Measurements from ENCODE around the gene TEX52.
"Not testable (repeated sequence)": the region's sequence is repeated elsewhere in the genome, so short reads cannot be mapped to it uniquely, and the experiment has no call there.

Gene TEX52

DNA sequence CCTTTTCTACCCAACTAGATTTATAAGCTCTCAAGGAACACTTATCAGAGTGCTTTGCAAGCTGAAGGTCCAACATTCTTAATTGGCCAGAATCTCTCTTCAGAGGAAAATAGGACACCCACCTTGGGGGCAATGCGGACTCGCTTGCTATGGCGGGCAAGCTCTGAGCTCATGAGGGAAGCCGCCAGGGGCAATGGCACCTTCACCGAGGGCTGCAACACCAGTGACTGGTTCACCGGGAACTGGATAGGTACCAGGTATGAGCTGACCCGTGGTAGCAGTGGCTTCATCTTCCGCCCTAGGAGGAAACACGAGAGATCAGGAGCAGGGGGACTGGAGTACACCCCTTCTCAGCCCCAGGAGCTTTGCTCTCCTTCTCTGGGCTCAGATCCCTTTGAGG lies 7.4 kb upstream of the TEX52 start:
- Histone ChIP-seq H3K79me2 (no peaks in the 10 kb centered on the region), H3K4me3 (ENCODE audit: low read depth, low read length) (no peak overlapping the region), H3K4me1 (no peaks in the 10 kb centered on the region), H2AFZ (no peak overlapping the region), H3K9ac (no peak overlapping the region), H3K9me3 (ENCODE audit: control insufficient read depth, low read length) (no peaks in the 10 kb centered on the region), H3K27ac (no peak overlapping the region), H3K27me3 (ENCODE audit: control insufficient read depth, insufficient read depth, low read length) (no peaks in the 10 kb centered on the region), H3K4me2 (ENCODE audit: low read length) (no peak overlapping the region), H3K36me3 (ENCODE audit: control insufficient read depth, insufficient read depth, low read length) (no peaks in the 10 kb centered on the region)
- TF ChIP-seq CTCF (IDR thresholded peaks at IDR 0.05) = no peak

DNA sequence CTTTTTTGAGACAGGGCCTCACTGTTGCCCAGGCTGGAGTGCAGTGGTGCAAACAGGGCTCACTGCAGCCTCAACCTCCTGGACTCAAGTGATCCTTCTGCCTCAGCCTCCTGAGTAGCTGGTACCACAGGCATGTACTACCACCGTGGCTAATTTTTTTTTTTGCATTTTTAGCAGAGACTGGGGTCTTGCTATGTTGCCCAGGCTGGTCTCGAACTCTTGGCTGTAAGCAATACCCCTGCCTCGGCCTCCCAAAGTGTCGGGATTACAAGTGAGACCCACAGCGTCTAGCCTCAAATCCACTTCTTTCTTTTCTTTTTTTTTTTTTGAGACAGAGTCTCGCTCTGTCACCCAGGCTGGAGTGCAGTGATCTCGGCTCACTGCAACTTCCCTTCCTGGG lies 6.6 kb upstream of the TEX52 start:
- not testable (repeated sequence) for H3K36me3 ChIP-seq (ENCODE audit: control insufficient read depth, insufficient read depth, low read length); H3K27ac ChIP-seq; H3K4me3 ChIP-seq (ENCODE audit: low read depth, low read length); H3K79me2 ChIP-seq; H3K27me3 ChIP-seq (ENCODE audit: control insufficient read depth, insufficient read depth, low read length); H3K9ac ChIP-seq; H2AFZ ChIP-seq; H3K4me2 ChIP-seq (ENCODE audit: low read length); H3K4me1 ChIP-seq; H3K9me3 ChIP-seq (ENCODE audit: control insufficient read depth, low read length)

DNA sequence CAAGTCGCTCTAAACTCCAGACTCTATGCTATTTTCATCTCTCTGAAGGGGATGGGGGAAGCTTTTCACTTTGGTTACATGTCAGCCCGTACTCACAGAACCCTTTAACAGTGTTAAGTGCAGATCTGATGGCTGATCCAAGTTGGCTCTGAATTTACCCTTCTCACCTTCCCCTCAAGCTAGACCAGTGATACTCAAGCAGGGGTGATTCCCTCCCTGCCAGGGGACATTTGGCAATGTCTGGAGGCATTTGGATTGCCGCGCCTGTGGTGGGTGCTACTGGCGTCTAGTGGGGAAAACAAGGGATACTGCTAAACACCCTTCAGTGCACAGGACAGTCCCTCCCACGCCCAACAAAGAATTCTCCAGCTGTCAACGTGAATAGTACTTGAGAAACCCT lies 6.0 kb upstream of the TEX52 start:
- H3K4me2 ChIP-seq (ENCODE audit: low read length) = no peak overlapping the region
- TF ChIP-seq CTCF (IDR thresholded peaks at IDR 0.05) = no peak
- no peaks in the 10 kb centered on the region for H3K4me1 ChIP-seq
- no peaks in the 10 kb centered on the region for H3K27me3 ChIP-seq (ENCODE audit: control insufficient read depth, insufficient read depth, low read length)
- H2AFZ ChIP-seq = no peak overlapping the region
- H3K9ac ChIP-seq = no peak overlapping the region
- no peaks in the 10 kb centered on the region for H3K79me2 ChIP-seq
- H3K36me3 ChIP-seq (ENCODE audit: control insufficient read depth, insufficient read depth, low read length) = no peaks in the 10 kb centered on the region
- H3K4me3 ChIP-seq (ENCODE audit: low read depth, low read length) = no peak overlapping the region
- H3K9me3 ChIP-seq (ENCODE audit: control insufficient read depth, low read length) = no peaks in the 10 kb centered on the region
- H3K27ac ChIP-seq = no peak overlapping the region

DNA sequence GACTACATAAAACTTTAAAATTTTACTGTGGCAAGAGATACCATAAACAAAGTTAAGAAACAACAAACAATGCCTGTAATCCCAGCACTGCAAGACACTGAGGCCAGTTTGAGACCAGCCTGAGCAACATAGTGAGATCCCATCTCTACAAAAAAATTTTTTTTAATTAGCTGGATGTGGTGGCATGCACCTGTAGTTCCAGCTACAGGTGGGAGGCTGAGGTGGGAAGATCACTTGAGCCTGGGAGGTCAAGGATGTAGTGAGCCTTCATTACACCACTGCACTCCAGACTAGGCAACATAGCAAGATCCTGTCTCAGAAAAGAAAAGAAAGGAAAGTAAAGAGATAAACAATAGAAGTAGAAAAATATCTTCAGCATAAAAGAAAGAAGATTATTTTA lies 3.3 kb upstream of the TEX52 start:
- TF ChIP-seq CTCF (IDR thresholded peaks at IDR 0.05) = no peak
- Histone ChIP-seq H2AFZ (no peak overlapping the region), H3K27ac (no peak overlapping the region), H3K4me2 (ENCODE audit: low read length) (no peak overlapping the region), H3K9me3 (ENCODE audit: control insufficient read depth, low read length) (no peaks in the 10 kb centered on the region), H3K4me3 (ENCODE audit: low read depth, low read length) (no peak overlapping the region), H3K4me1 (no peaks in the 10 kb centered on the region), H3K27me3 (ENCODE audit: control insufficient read depth, insufficient read depth, low read length) (no peaks in the 10 kb centered on the region), H3K9ac (no peak overlapping the region), H3K79me2 (no peaks in the 10 kb centered on the region), H3K36me3 (ENCODE audit: control insufficient read depth, insufficient read depth, low read length) (no peaks in the 10 kb centered on the region)

DNA sequence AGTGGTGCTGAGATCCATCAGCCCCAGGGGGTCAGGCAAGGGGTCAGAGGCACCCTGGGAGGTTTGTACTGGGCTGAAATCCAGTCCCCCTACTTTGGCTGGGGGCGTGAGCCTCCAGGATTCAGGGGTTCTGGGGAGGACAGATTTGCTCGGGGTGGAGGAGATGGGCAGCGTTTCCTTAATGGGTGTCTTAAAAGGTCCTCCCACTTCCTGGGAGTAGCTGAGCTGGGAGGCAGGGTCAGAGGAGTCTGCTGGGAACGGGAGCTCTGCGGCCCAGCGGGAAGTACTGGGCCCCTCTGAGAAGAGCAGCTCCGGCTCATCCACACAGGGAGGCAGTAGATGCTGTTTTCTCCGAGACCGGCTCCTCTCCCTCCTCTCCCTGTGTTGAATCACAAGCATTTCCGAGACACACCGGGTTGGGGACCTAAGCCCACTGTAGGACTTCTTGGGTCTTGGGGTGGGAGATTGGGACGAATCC lies 2.1 kb upstream of the TEX52 start:
- Histone ChIP-seq H3K36me3 (ENCODE audit: control insufficient read depth, insufficient read depth, low read length) (no peaks in the 10 kb centered on the region), H3K27ac (peak overlapping the region; percentile 29), H3K9me3 (ENCODE audit: control insufficient read depth, low read length) (no peaks in the 10 kb centered on the region)

More for the DNA sequence above, 2.1 kb upstream of the TEX52 start:
- no peak overlapping the region for H3K9ac ChIP-seq
- no peak overlapping the region for H3K4me2 ChIP-seq (ENCODE audit: low read length)
- H3K4me3 ChIP-seq (ENCODE audit: low read depth, low read length) = no peak overlapping the region
- no peaks in the 10 kb centered on the region for H3K4me1 ChIP-seq
- TF ChIP-seq CTCF (IDR thresholded peaks at IDR 0.05) = no peak
- H3K79me2 ChIP-seq = no peaks in the 10 kb centered on the region
- H3K27me3 ChIP-seq (ENCODE audit: control insufficient read depth, insufficient read depth, low read length) = no peaks in the 10 kb centered on the region
- no peak overlapping the region for H2AFZ ChIP-seq
